CD4-positive, alpha-beta T cell (primary cell): Measurements from ENCODE around the gene COL13A1. TPM values are rescaled to one million over a fixed set of nuclear protein-coding genes. Genes with fewer than 3 reads are reported as not detected.
A peak's percentile ranks its signal among the peaks of the same experiment; 100 is the strongest.

Source experiments
- ATAC-seq: fragments of 200-7000 bp; cut with Tn5 transposase; one replicate; pipeline ENCODE4 v1.10.0; 2022; ENCODE audit warnings: mild to moderate bottlenecking; ENCODE audit not compliant: poor library complexity
- CTCF ChIA-PET: fragments of 350-600 bp; sonication (Branson Sonifier 250); formaldehyde crosslinking; loops from one replicate; lab custom pipeline; 2021; ENCODE audit warnings: antibody characterized with exemption, inconsistent platforms; lab: Charles Lee
- POLR2A ChIA-PET: fragments of 350-600 bp; sonication (Branson Sonifier 250); formaldehyde crosslinking; loops from one replicate; lab custom pipeline; 2021; ENCODE audit warnings: antibody characterized with exemption, inconsistent platforms; lab: Charles Lee
- DNase-seq, 14 experiments: peaks; one replicate each; pipeline ENCODE4 v3.0.0-alpha.2; 2013 to 2020; ENCODE audit warnings: mixed read lengths in 2 of 14
- H3K27ac ChIP-seq, 2 donors: one replicate each; pipeline versions ENCODE4 v1.5.1 to v1.7.0; 2013; ENCODE audit warnings: low read length in 2 of 2, low read depth in 1 of 2, mild to moderate bottlenecking in 1 of 2
- H3K27me3 ChIP-seq, 2 experiments: 1 replicate in 1 of 2; 2 replicates in 1 of 2; pipeline versions ENCODE4 v1.6.1 to v1.7.0; 2013; ENCODE audit warnings: low read length in 2 of 2, control low read depth in 1 of 2, mild to moderate bottlenecking in 1 of 2, moderate library complexity in 1 of 2; ENCODE audit not compliant: insufficient read depth in 2 of 2, control insufficient read depth in 1 of 2
- H3K36me3 ChIP-seq: one replicate; pipeline ENCODE4 v1.6.1; 2013; ENCODE audit warnings: low read length, control low read depth; ENCODE audit not compliant: insufficient read depth
- H3K4me1 ChIP-seq: one replicate; pipeline ENCODE4 v1.6.1; 2013; ENCODE audit warnings: low read length, control low read depth; ENCODE audit not compliant: insufficient read depth
- H3K4me3 ChIP-seq: one replicate; pipeline ENCODE4 v1.5.1; 2013; ENCODE audit warnings: mild to moderate bottlenecking, low read length, moderate library complexity
- H3K9me3 ChIP-seq, 2 experiments: 1 replicate in 1 of 2; 2 replicates in 1 of 2; pipeline versions ENCODE4 v1.6.1 to v1.7.0; 2013; ENCODE audit warnings: low read length in 2 of 2, mild to moderate bottlenecking in 2 of 2, control low read depth in 1 of 2, moderate library complexity in 1 of 2; ENCODE audit not compliant: control insufficient read depth in 1 of 2, insufficient read depth in 1 of 2
- H3K27ac Mint-ChIP-seq: one replicate; pipeline ENCODE4 v1.8.0; 2020; ENCODE audit warnings: mixed read lengths
- H3K27me3 Mint-ChIP-seq: one replicate; pipeline ENCODE4 v1.8.0; 2021; ENCODE audit warnings: mixed read lengths
- H3K36me3 Mint-ChIP-seq: one replicate; pipeline ENCODE4 v1.8.0; 2021; ENCODE audit warnings: low read depth, mixed read lengths
- H3K4me1 Mint-ChIP-seq: one replicate; pipeline ENCODE4 v1.8.0; 2021; ENCODE audit warnings: low read depth, mixed read lengths
- H3K4me3 Mint-ChIP-seq: one replicate; pipeline ENCODE4 v1.8.0; 2020; ENCODE audit warnings: mild to moderate bottlenecking, mixed read lengths
- H3K9me3 Mint-ChIP-seq: one replicate; pipeline ENCODE4 v1.8.0; 2020; ENCODE audit warnings: mixed read lengths
- intact Hi-C, 2 experiments: fragments of 100-400 bp; cut with DNase I in 1 of 2; cut with micrococcal nuclease in 1 of 2; formaldehyde crosslinking; loops; one replicate each; pipeline versions ENCODE4 v1.15.1 to v1.9.0; 2023 to 2025; cut with DNase I, micrococcal nuclease
- total RNA-seq, 174 experiments: library from RNA in 2 of 174; stranded (reverse) in 2 of 174; gene quantifications; one replicate each; pipeline ENCODE4 v1.2.3 and lab custom pipeline; 2021 to 2026
- TF ChIP-seq, protein P1 (sequence below): fragments of 200-600 bp; IDR thresholded peaks from one replicate; pipeline ENCODE4 v1.8.0; 2022; ENCODE audit warnings: antibody characterized with exemption, mild to moderate bottlenecking

Gene COL13A1
- total RNA-seq, 2 experiments from 2014 or later, result not detected

DNA sequence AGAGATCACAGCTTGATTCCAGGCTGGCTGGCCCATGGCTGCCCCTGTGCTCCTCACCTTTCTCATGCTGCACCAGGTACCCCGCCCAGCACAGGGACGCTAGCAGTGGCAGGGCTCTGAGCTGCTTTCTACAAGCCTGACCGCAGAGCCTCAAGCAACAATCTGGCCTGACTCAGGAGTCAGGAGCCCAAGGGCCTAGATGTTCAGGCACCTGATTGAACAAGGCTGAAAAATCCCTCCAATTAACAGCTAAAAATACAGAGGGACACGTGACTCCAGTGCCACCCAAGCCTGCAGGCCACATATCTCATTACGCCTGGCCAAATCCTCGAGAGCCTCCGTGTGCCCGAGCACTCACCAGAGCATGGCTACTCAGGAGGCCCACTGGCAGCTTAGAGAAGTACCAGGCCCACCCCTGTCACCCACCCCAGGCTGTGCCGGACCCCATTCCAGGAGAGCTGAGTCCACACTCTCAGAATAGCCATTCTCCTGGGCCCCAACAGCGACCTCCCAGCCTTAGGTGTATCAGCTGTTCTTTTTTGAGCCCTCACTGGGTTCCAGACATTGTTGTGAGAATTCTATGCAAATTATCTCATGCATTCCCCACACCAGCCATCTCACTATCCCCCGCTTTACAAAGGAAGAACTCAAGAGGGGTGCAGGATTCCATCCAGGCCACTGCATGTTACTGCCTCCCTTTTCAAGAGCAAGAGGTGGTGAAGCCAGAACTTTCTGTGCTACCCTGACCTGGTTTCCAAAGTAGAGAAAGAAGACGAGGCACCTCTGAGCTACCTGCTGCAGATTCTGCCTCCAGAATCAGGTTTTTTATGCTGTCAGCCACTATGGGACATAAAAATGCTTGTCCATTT lies 98.3 kb downstream of the COL13A1 start:
- no peak overlapping the region for H3K4me3 Mint-ChIP-seq

DNA sequence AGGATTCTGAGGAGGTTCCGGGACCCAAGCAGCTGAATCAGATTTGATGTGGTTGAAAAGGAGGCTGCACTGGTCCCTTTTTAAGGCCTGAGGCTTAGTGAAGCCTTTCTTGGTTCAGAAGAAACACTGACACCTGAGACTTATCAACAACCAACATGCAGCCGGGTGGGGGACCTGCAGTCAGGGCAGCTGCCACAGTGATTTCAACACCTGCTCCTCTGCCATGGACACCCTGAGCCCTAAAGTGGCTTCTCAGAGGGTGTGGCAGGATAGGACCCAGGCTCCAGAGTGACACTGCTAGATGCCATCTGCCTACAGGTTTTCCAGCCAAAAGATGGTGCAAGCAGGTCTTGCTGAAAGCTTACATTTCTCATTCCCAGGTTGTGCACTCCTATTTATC lies 99.3 kb downstream of the COL13A1 start:
- POLR2A ChIA-PET, result no interaction called here
- Mint-ChIP-seq H3K27me3 (no peaks in the 10 kb centered on the region), H3K4me1 (no peaks in the 10 kb centered on the region), H3K27ac (no peak overlapping the region), H3K4me3 (no peak overlapping the region), H3K9me3 (no peaks in the 10 kb centered on the region), H3K36me3 (no peaks in the 10 kb centered on the region)
- no peaks in the 10 kb centered on the region for H3K4me1 ChIP-seq
- no peaks in the 10 kb centered on the region for H3K9me3 ChIP-seq
- DNase-seq (no peak), ATAC-seq (no peak)
- no peaks in the 10 kb centered on the region for H3K27me3 ChIP-seq
- no peak overlapping the region for H3K4me3 ChIP-seq
- intact Hi-C loops, result no loop called here
- CTCF ChIA-PET, result no interaction called here
- no peaks in the 10 kb centered on the region for H3K36me3 ChIP-seq
- H3K27ac ChIP-seq, result no peak overlapping the region
- TF ChIP-seq, protein P1, sequence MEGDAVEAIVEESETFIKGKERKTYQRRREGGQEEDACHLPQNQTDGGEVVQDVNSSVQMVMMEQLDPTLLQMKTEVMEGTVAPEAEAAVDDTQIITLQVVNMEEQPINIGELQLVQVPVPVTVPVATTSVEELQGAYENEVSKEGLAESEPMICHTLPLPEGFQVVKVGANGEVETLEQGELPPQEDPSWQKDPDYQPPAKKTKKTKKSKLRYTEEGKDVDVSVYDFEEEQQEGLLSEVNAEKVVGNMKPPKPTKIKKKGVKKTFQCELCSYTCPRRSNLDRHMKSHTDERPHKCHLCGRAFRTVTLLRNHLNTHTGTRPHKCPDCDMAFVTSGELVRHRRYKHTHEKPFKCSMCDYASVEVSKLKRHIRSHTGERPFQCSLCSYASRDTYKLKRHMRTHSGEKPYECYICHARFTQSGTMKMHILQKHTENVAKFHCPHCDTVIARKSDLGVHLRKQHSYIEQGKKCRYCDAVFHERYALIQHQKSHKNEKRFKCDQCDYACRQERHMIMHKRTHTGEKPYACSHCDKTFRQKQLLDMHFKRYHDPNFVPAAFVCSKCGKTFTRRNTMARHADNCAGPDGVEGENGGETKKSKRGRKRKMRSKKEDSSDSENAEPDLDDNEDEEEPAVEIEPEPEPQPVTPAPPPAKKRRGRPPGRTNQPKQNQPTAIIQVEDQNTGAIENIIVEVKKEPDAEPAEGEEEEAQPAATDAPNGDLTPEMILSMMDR, result no peak

More for the DNA sequence above, 98.3 kb downstream of the COL13A1 start:
- no peak for DNase-seq
- Mint-ChIP-seq H3K27ac (no peak overlapping the region), H3K4me1 (no peaks in the 10 kb centered on the region), H3K36me3 (no peaks in the 10 kb centered on the region), H3K9me3 (no peaks in the 10 kb centered on the region), H3K27me3 (no peaks in the 10 kb centered on the region)
- Histone ChIP-seq H3K4me1 (no peaks in the 10 kb centered on the region), H3K36me3 (no peaks in the 10 kb centered on the region), H3K27me3 (no peaks in the 10 kb centered on the region), H3K9me3 (no peaks in the 10 kb centered on the region), H3K4me3 (no peak overlapping the region), H3K27ac (no peak overlapping the region)
- ChIA-PET POLR2A (no interaction called here), CTCF (no interaction called here)
- intact Hi-C loops, result no loop called here
- ATAC-seq, result no peak
- TF ChIP-seq, protein P1, result no peak

DNA sequence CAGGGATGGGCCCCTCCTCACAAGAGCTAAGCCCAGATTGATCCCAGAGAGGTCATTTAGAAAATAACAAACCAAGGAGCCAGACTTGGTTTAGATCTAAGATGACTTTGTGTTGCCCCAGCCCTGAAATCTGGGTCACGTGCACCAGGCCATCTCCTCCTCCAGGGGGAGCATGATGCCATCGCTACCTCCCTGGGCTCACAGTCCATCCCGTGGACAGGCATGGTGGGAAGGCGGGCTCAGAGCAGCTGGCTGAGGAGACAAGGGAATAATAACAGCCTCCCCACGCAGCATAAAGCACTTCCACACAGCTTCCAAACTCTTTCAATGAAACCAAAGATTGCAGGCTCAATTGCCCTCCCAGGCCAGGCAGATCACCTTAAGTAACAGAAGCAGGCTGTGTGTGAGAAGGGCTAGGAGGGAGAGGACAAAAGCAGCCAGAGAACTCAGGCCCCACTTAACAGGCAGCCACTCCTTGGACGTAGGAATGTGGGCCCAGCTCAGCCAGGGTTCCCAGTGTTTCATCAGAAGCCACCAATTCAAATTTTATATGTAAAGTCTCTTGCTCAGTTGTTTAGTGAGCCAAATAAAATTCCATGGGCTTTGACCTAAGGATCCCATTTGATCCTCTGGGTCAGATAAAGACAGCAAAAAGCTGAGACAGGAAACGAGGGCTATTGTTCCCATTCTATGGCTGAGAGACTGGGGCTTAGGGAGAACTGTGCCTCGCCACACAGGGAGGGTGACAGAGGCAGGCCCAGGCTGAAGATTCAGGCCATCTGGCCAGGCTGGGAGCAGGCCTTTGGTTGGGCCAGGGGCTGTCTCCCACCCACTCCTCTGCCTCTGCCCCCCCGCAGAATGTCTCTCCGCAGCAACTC lies 100.2 kb downstream of the COL13A1 start:
- H3K36me3 ChIP-seq, result no peaks in the 10 kb centered on the region
- peak in 2 of 14 experiments; percentile 2 to 20 for DNase-seq
- H3K4me3 ChIP-seq, result no peak overlapping the region
- ChIA-PET POLR2A (no interaction called here), CTCF (no interaction called here)
- no peaks in the 10 kb centered on the region for H3K36me3 Mint-ChIP-seq
- TF ChIP-seq, protein P1, result no peak
- H3K9me3 Mint-ChIP-seq, result no peaks in the 10 kb centered on the region
- no peaks in the 10 kb centered on the region for H3K9me3 ChIP-seq
- no peak overlapping the region for H3K27ac ChIP-seq
- no peaks in the 10 kb centered on the region for H3K27me3 Mint-ChIP-seq
- H3K27ac Mint-ChIP-seq, result no peak overlapping the region
- H3K4me1 Mint-ChIP-seq, result no peaks in the 10 kb centered on the region
- no peak for ATAC-seq
- intact Hi-C loops, result no loop called here
- H3K27me3 ChIP-seq, result no peaks in the 10 kb centered on the region
- H3K4me1 ChIP-seq, result no peaks in the 10 kb centered on the region
- no peak overlapping the region for H3K4me3 Mint-ChIP-seq
